Prostate gland (tissue), 2 donors: ENCODE data around the gene DBX2. TPM values are rescaled to one million over a fixed set of nuclear protein-coding genes. Genes with fewer than 3 reads are reported as not detected.
A peak's percentile ranks its signal among the peaks of the same experiment; 100 is the strongest.

Source experiments
- DNase-seq: peaks from one replicate; pipeline ENCODE4 v3.0.0-alpha.2; 2019; ENCODE audit warnings: low spot score
- H3K27ac ChIP-seq, 2 donors: fragments of 200-600 bp; sonication (generic); 2 replicates each; pipeline ENCODE4 v1.5.1; 2017 to 2019
- H3K27me3 ChIP-seq: fragments of 200-600 bp; sonication (generic); replicated peaks from 2 replicates; pipeline ENCODE4 v1.5.1; 2019; ENCODE audit not compliant: insufficient read depth
- H3K36me3 ChIP-seq, 2 donors: fragments of 200-600 bp; sonication (generic); 1 replicate in 1 of 2; 2 replicates in 1 of 2; pipeline versions ENCODE4 v1.5.1 to v1.8.1; 2017 to 2019
- H3K4me1 ChIP-seq: fragments of 200-600 bp; sonication (generic); replicated peaks from 2 replicates; pipeline ENCODE4 v1.5.1; 2019
- H3K4me3 ChIP-seq, 2 donors: fragments of 200-600 bp; sonication (generic); 2 replicates each; pipeline ENCODE4 v1.5.1; 2017 to 2019
- H3K9me3 ChIP-seq: fragments of 200-600 bp; sonication (generic); 2 replicates; pipeline ENCODE4 v1.5.1; 2017
- CTCF ChIP-seq, 4 experiments: fragments of 200-600 bp in 2 of 4; fragments of 450-650 bp in 2 of 4; sonication (generic) in 2 of 4; IDR thresholded peaks; 1 replicate in 3 of 4; 2 replicates in 1 of 4; pipeline ENCODE4 v1.5.1; 2016 to 2019; ENCODE audit warnings: antibody characterized with exemption in 4 of 4, mild to moderate bottlenecking in 2 of 4, moderate library complexity in 2 of 4
- POLR2A ChIP-seq: fragments of 450-650 bp; IDR thresholded peaks from one replicate; pipeline ENCODE4 v1.6.1; 2016; ENCODE audit warnings: antibody characterized with exemption, mild to moderate bottlenecking
- POLR2AphosphoS5 ChIP-seq: sonication (generic); formaldehyde crosslinking; IDR thresholded peaks from one replicate; pipeline ENCODE4 v1.6.1; 2017; ENCODE audit warnings: antibody characterized with exemption
- WGBS: methylation state at CpG from one replicate; pipeline ENCODE4 v1.1.5; 2018; 5-methylcytosine and 5-hydroxymethylcytosine counted together
- intact Hi-C: fragments of 100-400 bp; cut with DNase I; formaldehyde crosslinking; loops from one replicate; pipeline ENCODE4 v1.14.2; 2022
- total RNA-seq, 2 donors: library from RNA; depleted of rRNA; stranded (reverse); fragments of >200 nt; gene quantifications; one replicate each; pipeline ENCODE4 v1.1.0, GENCODE V29; 2016

Gene DBX2
- total RNA-seq, 2 donors from 2014 or later = 2.7 TPM; not detected in 1

GRCh38 chr12:45065125-45065626 is 14.3 kb upstream of the DBX2 start:
- H3K27ac ChIP-seq = no peak overlapping the region
- WGBS = 95% methylated on average over 12 of the region's 12 CpGs
- H3K36me3 ChIP-seq = no peaks in the 10 kb centered on the region
- TF ChIP-seq CTCF (IDR thresholded peaks at IDR 0.05) (no peak), POLR2AphosphoS5 (no peak), POLR2A (no peak)
- no peak overlapping the region for H3K4me3 ChIP-seq
- H3K27me3 ChIP-seq = no peaks in the 10 kb centered on the region
- DNase-seq = no peak
- no peaks in the 10 kb centered on the region for H3K4me1 ChIP-seq
- intact Hi-C loops = no loop called here
- H3K9me3 ChIP-seq = no peaks in the 10 kb centered on the region

GRCh38 chr12:45060976-45061375 is 10.1 kb upstream of the DBX2 start:
- H3K36me3 ChIP-seq = no peaks in the 10 kb centered on the region
- H3K9me3 ChIP-seq = no peaks in the 10 kb centered on the region
- H3K4me1 ChIP-seq = no peaks in the 10 kb centered on the region
- DNase-seq = no peak
- H3K27me3 ChIP-seq = no peaks in the 10 kb centered on the region
- TF ChIP-seq CTCF (IDR thresholded peaks at IDR 0.05) (no peak), POLR2AphosphoS5 (no peak), POLR2A (no peak)
- intact Hi-C loops = no loop called here
- no peak overlapping the region for H3K27ac ChIP-seq
- H3K4me3 ChIP-seq = no peak overlapping the region

- H3K9me3 ChIP-seq = no peaks in the 10 kb centered on the region
- TF ChIP-seq CTCF (IDR thresholded peaks at IDR 0.05) = no peak
- TF ChIP-seq POLR2AphosphoS5 = no peak
- TF ChIP-seq POLR2A = no peak
- H3K27ac ChIP-seq = no peak overlapping the region
- no peaks in the 10 kb centered on the region for H3K4me1 ChIP-seq
- H3K36me3 ChIP-seq = no peaks in the 10 kb centered on the region
- peak overlapping the region; percentile 19 to 28 for H3K4me3 ChIP-seq
- DNase-seq = no peak
- WGBS = 10% methylated on average over 17 of the region's 17 CpGs
- peaks cover 5% of the 10 kb centered on the region for H3K27me3 ChIP-seq
- intact Hi-C loops = no loop called here
Measured at GRCh38 chr12:45051572-45052125, 750 bp upstream of the DBX2 start.

- H3K36me3 ChIP-seq = no peaks in the 10 kb centered on the region
- 10% methylated on average over 52 of the region's 52 CpGs for WGBS
- intact Hi-C loops = no loop called here
- peak overlapping the region; percentile 19 to 28 for H3K4me3 ChIP-seq
- no peaks in the 10 kb centered on the region for H3K4me1 ChIP-seq
- H3K27me3 ChIP-seq = peaks cover 5% of the 10 kb centered on the region
- TF ChIP-seq CTCF (IDR thresholded peaks at IDR 0.05) = no peak
- no peak for TF ChIP-seq POLR2A
- TF ChIP-seq POLR2AphosphoS5 = no peak
- H3K27ac ChIP-seq = no peak overlapping the region
- DNase-seq = no peak
- no peaks in the 10 kb centered on the region for H3K9me3 ChIP-seq
Measured at GRCh38 chr12:45049912-45050750, 768 bp downstream of the DBX2 start.
